PC-3 (cell line): Measurements from ENCODE around the gene RFX4. TPM values are rescaled to one million over a fixed set of nuclear protein-coding genes. Genes with fewer than 3 reads are reported as not detected.

ENCODE experiments used
- ATAC-seq: fragments of 200-7000 bp; cut with Tn5 transposase; 2 replicates; pipeline ENCODE4 v1.9.1; 2020; ENCODE audit warnings: mild to moderate bottlenecking, moderate library complexity
- BruUV-seq: library from RNA; stranded (reverse); fragments of 400-500 nt; replicated peaks from 2 replicates; lab custom pipeline; 2021; lab: Mats Ljungman, UMichigan
- CTCF ChIA-PET: fragments of 300-600 bp; sonication (Branson Sonifier 250); formaldehyde crosslinking; loops from one replicate; lab custom pipeline; 2022; ENCODE audit warnings: antibody characterized with exemption; lab: Charles Lee
- POLR2A ChIA-PET: fragments of 300-600 bp; sonication (Branson Sonifier 250); formaldehyde crosslinking; loops from one replicate; lab custom pipeline; 2022; ENCODE audit warnings: antibody characterized with exemption; ENCODE audit not compliant: unreplicated experiment; lab: Charles Lee
- DNase-seq: peaks from one replicate; pipeline ENCODE4 v3.0.0-alpha.2; 2015
- H2AFZ ChIP-seq: fragments of 300-600 bp; sonication (generic); 2 replicates; pipeline ENCODE4 v1.6.0; 2016; ENCODE audit warnings: antibody characterized with exemption, low read length
- H3F3A ChIP-seq: fragments of 300-600 bp; sonication (generic); one replicate; pipeline ENCODE4 v1.6.0; 2017; ENCODE audit warnings: antibody characterized with exemption, low read length, control low read depth, mild to moderate bottlenecking; ENCODE audit not compliant: unreplicated experiment
- H3K27ac ChIP-seq: fragments of 300-600 bp; sonication (generic); 2 replicates; pipeline ENCODE4 v1.5.1; 2016; ENCODE audit warnings: mild to moderate bottlenecking, low read length
- H3K27me3 ChIP-seq: fragments of 300-600 bp; sonication (generic); 2 replicates; pipeline ENCODE4 v1.6.1; 2016; ENCODE audit warnings: low read length, mixed read lengths
- H3K36me3 ChIP-seq: fragments of 300-600 bp; sonication (generic); 2 replicates; pipeline ENCODE4 v1.6.1; 2016; ENCODE audit warnings: low read depth, mixed run types, low read length, mixed read lengths
- H3K4me1 ChIP-seq: fragments of 300-600 bp; sonication (generic); 2 replicates; pipeline ENCODE4 v1.5.1; 2016; ENCODE audit warnings: low read length; ENCODE audit not compliant: insufficient read depth
- H3K4me2 ChIP-seq: fragments of 300-600 bp; sonication (generic); 2 replicates; pipeline ENCODE4 v1.6.0; 2016; ENCODE audit warnings: low read length
- H3K4me3 ChIP-seq: fragments of 300-600 bp; sonication (generic); 2 replicates; pipeline ENCODE4 v1.5.1; 2016; ENCODE audit warnings: mild to moderate bottlenecking, low read length, mixed read lengths
- H3K79me2 ChIP-seq: fragments of 300-600 bp; sonication (generic); 2 replicates; pipeline ENCODE4 v1.6.1; 2017; ENCODE audit warnings: low read length, mixed read lengths
- H3K9ac ChIP-seq: fragments of 300-600 bp; sonication (generic); 2 replicates; pipeline ENCODE4 v1.6.0; 2016; ENCODE audit warnings: mild to moderate bottlenecking, low read length
- H3K9me2 ChIP-seq: fragments of 300-600 bp; sonication (generic); replicated peaks from 2 replicates; pipeline ENCODE4 v1.6.1; 2016; ENCODE audit warnings: mixed run types, low read length, mixed read lengths
- H3K9me3 ChIP-seq: fragments of 300-600 bp; sonication (generic); 2 replicates; pipeline ENCODE4 v1.6.1; 2016; ENCODE audit warnings: low read length, mixed read lengths
- H4K20me1 ChIP-seq: fragments of 300-600 bp; sonication (generic); 2 replicates; pipeline ENCODE4 v1.6.1; 2016; ENCODE audit warnings: low read length, mixed read lengths
- CTCF ChIP-seq: fragments of 300-600 bp; sonication (generic); conservative IDR thresholded peaks from 2 replicates; pipeline ENCODE4 v1.5.1; 2017; ENCODE audit warnings: antibody characterized with exemption, low read depth, mild to moderate bottlenecking, low read length
- EZH2 ChIP-seq: fragments of 300-600 bp; sonication (generic); IDR thresholded peaks from one replicate; pipeline ENCODE4 v1.6.1; 2017; ENCODE audit warnings: antibody characterized with exemption, mild to moderate bottlenecking, low read length; ENCODE audit not compliant: unreplicated experiment
- EZH2phosphoT487 ChIP-seq: fragments of 300-600 bp; sonication (generic); IDR thresholded peaks from 2 replicates; pipeline ENCODE4 v1.6.1; 2018; ENCODE audit warnings: mild to moderate bottlenecking, antibody characterized with exemption, low read length, borderline replicate concordance
- intact Hi-C: fragments of 100-400 bp; cut with micrococcal nuclease; formaldehyde crosslinking; loops from 2 replicates; pipeline ENCODE4 v1.9.0; 2023
- total RNA-seq: library from RNA; depleted of rRNA; stranded (reverse); fragments of >200 nt; gene quantifications from 2 replicates; pipeline ENCODE4 v1.2.3, GENCODE V29; 2014

Gene RFX4
- total RNA-seq, 1 experiment from 2014 or later = not detected

GRCh38 chr12:106598003-106598402 lies 15.2 kb downstream of the RFX4 start:
- Histone ChIP-seq H3K4me1 (peaks cover 11% of the 10 kb centered on the region), H3K9me2 (no peaks in the 10 kb centered on the region), H3K79me2 (no peaks in the 10 kb centered on the region), H2AFZ (no peak overlapping the region), H3K4me2 (0 out of 2 replicates have a peak overlapping the region, but pooled peaks have one; percentile 0), H3F3A (no peaks in the 10 kb centered on the region), H4K20me1 (no peaks in the 10 kb centered on the region), H3K9me3 (no peaks in the 10 kb centered on the region), H3K9ac (no peak overlapping the region), H3K27ac (no peak overlapping the region), H3K27me3 (peaks cover 38% of the 10 kb centered on the region), H3K36me3 (no peaks in the 10 kb centered on the region), H3K4me3 (no peak overlapping the region)
- CTCF ChIA-PET = no interaction called here
- TF ChIP-seq CTCF = no peak
- no peak for TF ChIP-seq EZH2
- TF ChIP-seq EZH2phosphoT487 = no peak
- POLR2A ChIA-PET = no interaction called here
- DNase-seq = peak; percentile 67
- BruUV-seq = no TSS peak
- ATAC-seq = peak; percentile 68
- intact Hi-C loops = no loop called here

- no peak for DNase-seq
- H3K4me2 ChIP-seq = no peak overlapping the region
- no peak for ATAC-seq
- CTCF ChIA-PET = no interaction called here
- TF ChIP-seq EZH2phosphoT487 = no peak
- no peak for TF ChIP-seq CTCF
- TF ChIP-seq EZH2 = no peak
- H3K9me2 ChIP-seq = no peaks in the 10 kb centered on the region
- H3K4me3 ChIP-seq = no peak overlapping the region
- H3K9ac ChIP-seq = no peak overlapping the region
- H2AFZ ChIP-seq = no peak overlapping the region
- H3K27ac ChIP-seq = no peak overlapping the region
- H3K79me2 ChIP-seq = no peaks in the 10 kb centered on the region
- no peaks in the 10 kb centered on the region for H3K36me3 ChIP-seq
- no TSS peak for BruUV-seq
- POLR2A ChIA-PET = no interaction called here
- H3K9me3 ChIP-seq = no peaks in the 10 kb centered on the region
- intact Hi-C loops = no loop called here
- peaks cover 32% of the 10 kb centered on the region for H3K27me3 ChIP-seq
- H4K20me1 ChIP-seq = no peaks in the 10 kb centered on the region
- H3F3A ChIP-seq = no peaks in the 10 kb centered on the region
- peaks cover 11% of the 10 kb centered on the region for H3K4me1 ChIP-seq
Measured at GRCh38 chr12:106599302-106599701, 16.5 kb downstream of the RFX4 start.

GRCh38 chr12:106600503-106600902 lies 17.7 kb downstream of the RFX4 start:
- Histone ChIP-seq H3K79me2 (no peaks in the 10 kb centered on the region), H3K4me2 (no peak overlapping the region), H3K4me3 (no peak overlapping the region), H3K4me1 (peaks cover 11% of the 10 kb centered on the region), H3K27me3 (peaks cover 21% of the 10 kb centered on the region), H3K9me2 (no peaks in the 10 kb centered on the region), H2AFZ (no peak overlapping the region), H3F3A (no peaks in the 10 kb centered on the region), H3K27ac (no peak overlapping the region), H3K36me3 (no peaks in the 10 kb centered on the region), H3K9ac (no peak overlapping the region), H4K20me1 (no peaks in the 10 kb centered on the region), H3K9me3 (no peaks in the 10 kb centered on the region)
- no peak for TF ChIP-seq CTCF
- no peak for TF ChIP-seq EZH2
- TF ChIP-seq EZH2phosphoT487 = no peak
- ChIA-PET CTCF (no interaction called here), POLR2A (no interaction called here)
- BruUV-seq = no TSS peak
- intact Hi-C loops = no loop called here
- ATAC-seq (no peak), DNase-seq (no peak)
